DOHH2 (cell line): Measurements from ENCODE around the gene PNMT.

Experiments used
- H3F3A ChIP-seq: fragments of 200-600 bp; sonication (generic), shearing (Covaris generic); 2 replicates; pipeline ENCODE4 v1.6.0; 2016; ENCODE audit warnings: antibody characterized with exemption, mild to moderate bottlenecking; ENCODE audit not compliant: control insufficient read depth, insufficient read depth
- H3K27ac ChIP-seq: fragments of 200-600 bp; sonication (generic); 2 replicates; pipeline ENCODE4 v1.5.1; 2014; ENCODE audit warnings: low read depth, mild to moderate bottlenecking, low read length, moderate library complexity
- H3K27me3 ChIP-seq: fragments of 200-600 bp; sonication (generic); 2 replicates; pipeline ENCODE4 v1.6.1; 2014; ENCODE audit warnings: mild to moderate bottlenecking, low read length, mixed read lengths; ENCODE audit not compliant: control insufficient read depth
- H3K36me3 ChIP-seq: fragments of 200-600 bp; sonication (generic); 2 replicates; pipeline ENCODE4 v1.6.1; 2014; ENCODE audit warnings: mild to moderate bottlenecking, low read length, moderate library complexity, mixed read lengths; ENCODE audit not compliant: control insufficient read depth
- H3K4me1 ChIP-seq: fragments of 200-600 bp; sonication (generic); 2 replicates; pipeline ENCODE4 v1.6.1; 2014; ENCODE audit warnings: mild to moderate bottlenecking, low read length, mixed read lengths; ENCODE audit not compliant: control insufficient read depth
- H3K4me2 ChIP-seq: fragments of 200-600 bp; sonication (generic); 2 replicates; pipeline ENCODE4 v1.6.0; 2014; ENCODE audit warnings: mild to moderate bottlenecking, low read length, moderate library complexity
- H3K4me3 ChIP-seq: fragments of 200-600 bp; sonication (generic); 2 replicates; pipeline ENCODE4 v1.5.1; 2014; ENCODE audit warnings: mild to moderate bottlenecking, low read length, mixed read lengths
- H3K79me2 ChIP-seq: fragments of 200-600 bp; sonication (generic); 2 replicates; pipeline ENCODE4 v1.6.1; 2014; ENCODE audit warnings: mild to moderate bottlenecking, low read length, mixed read lengths; ENCODE audit not compliant: control insufficient read depth
- H3K9me2 ChIP-seq: fragments of 200-600 bp; sonication (generic); replicated peaks from 2 replicates; pipeline ENCODE4 v1.6.1; 2014; ENCODE audit warnings: mild to moderate bottlenecking, low read length, mixed read lengths; ENCODE audit not compliant: control insufficient read depth
- H3K9me3 ChIP-seq: fragments of 200-600 bp; sonication (generic); 2 replicates; pipeline ENCODE4 v1.6.1; 2014; ENCODE audit warnings: antibody characterized with exemption, low read length, mixed read lengths; ENCODE audit not compliant: control insufficient read depth, insufficient read depth
- H4K20me1 ChIP-seq: fragments of 200-600 bp; sonication (generic); 2 replicates; pipeline ENCODE4 v1.6.0; 2014; ENCODE audit warnings: low read depth, mild to moderate bottlenecking, antibody characterized with exemption, low read length, moderate library complexity; ENCODE audit not compliant: control insufficient read depth, insufficient read depth
- EZH2phosphoT487 ChIP-seq: fragments of 200-600 bp; sonication (generic); IDR thresholded peaks from 2 replicates; pipeline ENCODE4 v1.6.1; 2017; ENCODE audit warnings: borderline replicate concordance, mild to moderate bottlenecking, antibody characterized with exemption, low read length, moderate library complexity, mixed read lengths
- TF ChIP-seq, protein P1 (sequence below): fragments of 200-600 bp; sonication (generic); IDR thresholded peaks from one replicate; pipeline ENCODE4 v1.5.1; 2014; ENCODE audit warnings: antibody characterized with exemption, mild to moderate bottlenecking, low read depth, low read length; ENCODE audit not compliant: poor library complexity, severe bottlenecking

Gene PNMT

DNA sequence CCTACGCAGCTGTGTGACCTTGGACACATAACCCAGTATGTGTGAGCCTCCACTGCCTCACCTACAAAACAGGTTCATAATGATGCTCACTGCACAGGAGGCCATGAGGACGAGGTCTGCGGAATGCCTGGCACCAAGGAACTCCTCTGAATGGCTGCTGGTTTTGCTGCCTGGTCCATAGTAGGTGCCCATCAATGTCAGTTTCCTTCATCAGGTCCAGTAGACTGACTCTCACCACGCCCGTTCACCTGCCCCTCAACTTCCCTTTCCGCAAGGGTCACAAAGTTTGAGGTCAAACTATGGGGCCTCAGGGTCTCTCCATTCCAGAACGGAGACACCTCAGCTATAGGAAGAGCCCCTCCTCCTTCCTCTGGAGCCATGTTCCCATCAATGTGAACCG lies 8.8 kb downstream of the PNMT start:
- Histone ChIP-seq H3K9me3 (no peaks in the 10 kb centered on the region), H3F3A (peaks cover 2% of the 10 kb centered on the region; the same call in 1 of the 2 replicates), H3K4me3 (no peak overlapping the region), H3K27ac (no peak overlapping the region), H3K4me1 (peaks cover 77% of the 10 kb centered on the region), H3K4me2 (peak overlapping the region; percentile 46; the same call in 1 of the 2 replicates), H3K27me3 (0 out of 2 replicates have a peak, but pooled peaks cover under 1% of the 10 kb centered on the region), H4K20me1 (no peaks in the 10 kb centered on the region), H3K36me3 (no peaks in the 10 kb centered on the region), H3K79me2 (no peaks in the 10 kb centered on the region), H3K9me2 (no peaks in the 10 kb centered on the region)
- no peak for TF ChIP-seq EZH2phosphoT487
- TF ChIP-seq, protein P1, sequence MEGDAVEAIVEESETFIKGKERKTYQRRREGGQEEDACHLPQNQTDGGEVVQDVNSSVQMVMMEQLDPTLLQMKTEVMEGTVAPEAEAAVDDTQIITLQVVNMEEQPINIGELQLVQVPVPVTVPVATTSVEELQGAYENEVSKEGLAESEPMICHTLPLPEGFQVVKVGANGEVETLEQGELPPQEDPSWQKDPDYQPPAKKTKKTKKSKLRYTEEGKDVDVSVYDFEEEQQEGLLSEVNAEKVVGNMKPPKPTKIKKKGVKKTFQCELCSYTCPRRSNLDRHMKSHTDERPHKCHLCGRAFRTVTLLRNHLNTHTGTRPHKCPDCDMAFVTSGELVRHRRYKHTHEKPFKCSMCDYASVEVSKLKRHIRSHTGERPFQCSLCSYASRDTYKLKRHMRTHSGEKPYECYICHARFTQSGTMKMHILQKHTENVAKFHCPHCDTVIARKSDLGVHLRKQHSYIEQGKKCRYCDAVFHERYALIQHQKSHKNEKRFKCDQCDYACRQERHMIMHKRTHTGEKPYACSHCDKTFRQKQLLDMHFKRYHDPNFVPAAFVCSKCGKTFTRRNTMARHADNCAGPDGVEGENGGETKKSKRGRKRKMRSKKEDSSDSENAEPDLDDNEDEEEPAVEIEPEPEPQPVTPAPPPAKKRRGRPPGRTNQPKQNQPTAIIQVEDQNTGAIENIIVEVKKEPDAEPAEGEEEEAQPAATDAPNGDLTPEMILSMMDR: no peak

GRCh38 chr17:39677542-39678339 lies 9.5 kb downstream of the PNMT start:
- no peak for TF ChIP-seq EZH2phosphoT487
- H4K20me1 ChIP-seq: no peaks in the 10 kb centered on the region
- H3F3A ChIP-seq: peaks cover 2% of the 10 kb centered on the region; the same call in 1 of the 2 replicates
- H3K79me2 ChIP-seq: no peaks in the 10 kb centered on the region
- H3K4me3 ChIP-seq: no peak overlapping the region
- no peaks in the 10 kb centered on the region for H3K9me3 ChIP-seq
- no peaks in the 10 kb centered on the region for H3K36me3 ChIP-seq
- no peak overlapping the region for H3K27ac ChIP-seq
- no peaks in the 10 kb centered on the region for H3K9me2 ChIP-seq
- H3K4me1 ChIP-seq: peaks cover 76% of the 10 kb centered on the region
- H3K4me2 ChIP-seq: no peak overlapping the region; the same call in 1 of the 2 replicates
- no peaks in the 10 kb centered on the region for H3K27me3 ChIP-seq

DNA sequence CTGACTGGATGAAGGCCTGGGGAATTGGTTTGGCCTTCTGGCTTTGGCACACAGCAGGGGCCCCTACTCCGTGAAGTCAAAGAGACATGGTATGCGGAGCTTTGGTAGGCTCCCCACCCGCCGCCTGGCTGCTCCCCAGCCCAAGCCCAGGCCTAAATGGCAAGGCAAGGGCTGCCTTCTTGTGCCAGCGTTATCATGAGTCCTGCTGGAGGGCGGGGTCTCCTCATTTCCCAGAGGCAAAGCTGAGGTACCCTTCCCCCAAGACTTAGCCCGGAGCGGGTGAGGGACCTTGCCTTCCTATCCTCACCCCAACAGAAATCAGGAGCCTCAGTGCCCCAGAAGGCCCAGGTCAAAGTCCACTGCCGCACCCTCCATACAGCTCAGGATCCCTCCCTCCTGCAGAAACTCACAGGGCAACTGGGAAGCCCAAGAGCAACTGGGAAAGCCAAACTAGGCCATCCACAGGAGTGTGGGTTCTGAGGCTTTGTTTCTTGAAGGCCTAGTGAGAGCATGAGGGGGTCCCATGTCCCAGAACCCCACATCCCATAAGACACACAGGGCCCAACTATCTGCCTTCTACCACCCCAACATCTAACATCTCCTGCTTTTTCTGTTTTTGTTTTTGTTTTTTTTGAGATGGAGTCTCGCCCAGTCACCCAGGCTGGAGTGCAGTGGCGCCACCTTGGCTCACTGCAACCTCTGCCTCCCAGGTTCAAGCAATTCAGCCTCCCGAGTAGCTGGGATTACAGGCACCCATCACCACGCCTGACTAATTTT lies 10.3 kb downstream of the PNMT start:
- Histone ChIP-seq H3K9me2 (no peaks in the 10 kb centered on the region), H3K27ac (peak overlapping the region; percentile 38; the same call in 1 of the 2 replicates), H3K4me2 (0 out of 2 replicates have a peak overlapping the region, but pooled peaks have one; percentile 54), H3K79me2 (no peaks in the 10 kb centered on the region), H3K27me3 (no peaks in the 10 kb centered on the region), H3F3A (peaks cover 2% of the 10 kb centered on the region; the same call in 1 of the 2 replicates), H3K9me3 (no peaks in the 10 kb centered on the region), H3K36me3 (no peaks in the 10 kb centered on the region), H3K4me1 (peaks cover 76% of the 10 kb centered on the region), H3K4me3 (no peak overlapping the region), H4K20me1 (no peaks in the 10 kb centered on the region)
- TF ChIP-seq EZH2phosphoT487: no peak
- TF ChIP-seq, protein P1: no peak
